Smooth muscle cell of the umbilical artery (primary cell): ENCODE results near the gene ZNF211. TPM values are rescaled to one million over a fixed set of nuclear protein-coding genes. Genes with fewer than 3 reads are reported as not detected.

Experiments used
- total RNA-seq: library from RNA; depleted of rRNA; stranded (reverse); fragments of >200 nt; gene quantifications from 2 replicates; pipeline ENCODE4 v1.2.3, GENCODE V29; 2014

The ZNF211 gene
- total RNA-seq, result 11.6 and 11.8 TPM in 2 replicates

DNA sequence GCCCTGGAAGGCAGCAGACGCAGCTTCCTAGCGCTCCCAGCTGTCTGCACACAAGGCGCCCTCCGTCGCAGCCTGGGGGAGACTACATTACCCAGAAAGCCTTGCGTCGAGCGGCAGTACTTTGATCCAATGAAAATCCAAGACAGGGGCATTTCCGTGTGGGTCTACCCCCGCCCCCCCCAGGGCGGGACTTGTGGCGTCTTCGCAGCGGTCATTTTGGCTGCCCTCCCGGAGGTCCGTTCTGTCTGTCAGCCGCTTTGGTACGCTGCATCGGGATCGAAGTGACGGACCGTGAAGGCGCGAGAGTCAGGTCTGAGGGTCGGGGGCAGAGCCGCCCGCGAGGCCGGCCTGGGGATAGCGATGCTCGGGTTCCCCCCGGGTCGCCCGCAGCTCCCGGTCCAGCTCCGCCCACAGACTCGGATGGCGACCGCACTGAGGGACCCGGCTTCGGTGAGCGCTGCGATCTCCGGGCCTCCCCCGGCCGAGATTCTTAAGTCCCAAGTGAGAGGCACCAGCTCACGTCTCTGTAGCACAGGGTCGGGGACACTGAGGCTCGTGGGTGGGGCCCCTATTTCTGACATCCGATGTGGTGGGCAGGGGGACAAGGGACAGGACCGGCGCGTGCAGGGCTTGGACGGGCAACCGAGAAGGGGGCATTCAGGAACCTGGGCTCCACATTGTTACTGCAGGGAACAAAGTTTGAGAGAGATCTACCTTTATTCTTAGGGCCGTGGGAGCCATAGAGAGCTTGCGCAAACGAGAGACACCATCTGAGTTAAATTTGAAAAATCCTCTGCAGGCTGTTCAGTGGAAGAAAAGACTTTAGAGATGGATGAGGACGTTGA lies at the start of gene ZNF211:
ZNF211 (plus strand) TSS at position 182 of the 845 bp plus-strand sequence; CDS start at position 361, 179 bp downstream.

DNA sequence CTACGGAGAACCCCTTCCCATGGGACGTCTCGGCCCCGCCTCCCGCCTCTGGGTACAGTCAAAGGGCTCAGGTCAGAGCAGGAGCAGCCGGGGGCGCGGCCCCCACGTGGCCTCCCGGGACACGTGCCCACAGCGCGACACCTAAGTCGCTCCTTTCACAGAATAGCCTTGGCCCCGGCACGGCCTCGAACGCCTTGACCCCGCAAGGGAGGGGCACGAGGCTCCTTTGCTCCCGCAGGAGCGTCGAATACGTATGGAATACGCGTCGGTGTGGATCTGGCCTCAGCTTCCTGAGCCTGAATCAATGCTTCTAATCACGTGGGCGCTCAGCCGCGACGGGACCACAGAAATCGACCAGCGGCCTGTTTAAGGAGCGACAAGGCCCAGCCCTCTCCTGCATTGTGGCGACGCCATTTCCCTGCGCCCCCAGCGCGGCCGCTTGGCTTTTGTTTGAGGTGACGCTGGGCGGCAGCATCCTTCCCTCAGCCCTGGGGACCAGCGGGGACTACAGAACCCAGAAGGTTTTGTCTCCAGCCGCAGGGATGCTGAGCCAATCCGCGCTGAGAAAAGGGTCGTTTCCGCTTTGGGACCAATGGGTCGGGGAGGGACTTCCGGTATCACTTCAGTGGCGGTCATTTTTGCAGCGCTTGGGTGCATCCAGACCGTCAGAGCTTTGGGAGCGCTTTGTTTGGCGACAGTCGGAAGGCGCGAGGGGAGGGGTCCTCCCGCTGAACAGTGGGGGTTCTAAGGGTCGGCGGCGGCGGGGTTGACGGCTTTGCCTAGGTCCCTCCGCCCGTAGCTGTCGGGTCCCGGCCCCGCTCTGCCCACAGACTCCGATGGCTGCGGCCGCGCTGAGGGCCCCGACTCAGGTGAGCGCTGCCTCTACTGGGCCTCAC lies 49.2 kb upstream of the ZNF211 start, which contains the start of gene ZIK1:
ZIK1 (plus strand) TSS at position 625 of the 896 bp plus-strand sequence; CDS start at position 837, 212 bp downstream.

DNA sequence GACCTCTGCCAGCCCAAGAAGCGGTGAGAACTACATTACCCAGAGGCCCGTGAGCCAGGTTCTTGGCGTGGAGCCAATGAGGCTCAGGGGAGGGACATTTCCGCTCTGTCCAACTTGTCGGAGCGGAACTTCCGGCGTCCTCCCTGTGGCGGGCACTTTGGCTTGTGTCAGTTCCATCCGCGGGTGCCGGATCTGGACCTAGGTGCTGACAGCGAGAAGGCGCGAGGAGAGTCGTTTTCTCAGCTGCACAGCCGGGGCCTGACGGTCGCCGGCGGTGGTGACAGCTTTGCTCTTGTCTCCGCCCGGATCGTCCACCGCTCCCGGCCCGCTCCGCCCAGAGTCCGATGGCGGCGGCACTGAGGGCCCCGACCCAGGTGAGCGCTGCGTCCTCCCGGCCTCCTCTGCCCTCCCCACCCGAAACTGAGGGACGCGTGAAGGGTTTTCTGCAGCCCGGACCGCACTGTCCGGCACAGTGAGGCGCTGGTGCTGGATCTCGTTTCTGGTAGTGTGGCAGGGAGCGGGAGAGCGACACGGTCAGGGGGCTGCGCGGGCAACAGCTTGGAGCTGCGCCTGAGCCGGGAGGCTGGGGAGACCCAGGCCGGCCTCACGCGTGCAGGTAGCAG lies 33.1 kb upstream of the ZNF211 start, which contains the start of gene ZNF530:
ZNF530 (plus strand) TSS at position 125 of the 623 bp plus-strand sequence. CDS start 4,461 bp downstream, outside the sequence.

DNA sequence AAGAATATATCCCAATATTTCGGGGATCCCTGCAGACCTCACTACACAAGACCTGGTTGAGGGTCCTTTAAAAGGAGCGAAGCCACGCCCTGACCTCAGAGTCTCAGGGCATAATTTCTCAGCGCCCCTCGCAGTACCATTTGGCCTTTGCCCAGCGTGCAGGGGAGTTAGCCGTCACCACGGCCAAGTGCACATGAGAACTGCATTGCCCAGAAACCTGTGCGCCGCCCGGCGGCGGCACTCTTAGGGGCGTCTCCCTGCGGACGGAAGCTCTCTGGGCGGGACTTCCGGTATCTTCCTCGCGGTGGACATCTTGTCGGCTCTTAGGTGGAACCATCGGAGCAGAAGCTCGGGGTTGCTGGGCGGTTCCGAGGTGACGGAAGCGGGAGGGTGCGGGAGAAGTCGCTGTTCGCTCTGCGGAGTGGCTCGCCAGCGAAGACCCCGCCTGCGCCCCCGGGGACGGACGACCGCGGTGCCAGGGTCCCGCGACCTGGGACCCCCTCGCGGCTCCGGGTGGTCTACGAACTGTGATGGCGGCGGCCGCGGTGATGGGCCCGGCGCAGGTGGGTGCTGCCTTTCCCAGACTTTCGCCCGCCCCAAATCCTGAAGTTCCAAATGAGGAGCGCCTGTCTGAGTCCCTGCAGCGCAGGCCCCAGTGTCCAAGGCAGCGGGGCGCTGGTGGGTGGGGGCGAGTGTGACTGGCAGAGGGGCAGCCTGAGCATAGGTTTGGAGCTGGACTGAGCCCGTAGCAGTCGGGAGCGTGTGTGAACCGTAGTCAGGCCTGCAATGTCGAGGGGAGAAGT lies 18.8 kb upstream of the ZNF211 start, which contains the start of gene ZNF134:
ZNF134 (plus strand) TSS at position 302 of the 803 bp plus-strand sequence. CDS start 5,227 bp downstream, outside the sequence.

DNA sequence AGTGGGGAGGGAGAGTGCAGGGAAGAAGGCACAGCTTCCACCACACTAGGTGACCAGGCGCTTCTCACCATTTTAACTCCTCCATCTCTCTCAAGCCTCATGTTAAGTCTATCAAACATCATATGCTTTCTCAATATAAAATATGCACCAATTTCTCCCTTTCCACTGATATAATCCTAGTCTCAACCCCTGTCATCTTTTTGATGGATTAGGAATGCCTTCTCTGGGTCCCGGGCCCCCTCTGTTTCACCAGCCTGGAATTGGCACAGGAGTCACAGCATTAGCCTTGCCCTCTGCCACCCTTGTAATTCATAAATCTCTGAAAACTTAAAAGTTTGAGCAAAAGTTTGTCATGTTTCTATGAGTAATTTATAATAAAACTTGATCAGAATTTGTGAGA lies 35.7 kb downstream of the ZNF211 start, which contains the start of gene ZSCAN4:
ZSCAN4 (plus strand) TSS at position 301 of the 400 bp plus-strand sequence. CDS start 7,211 bp downstream, outside the sequence.

Other genes with a start within 250 kb of the ZNF211 start
- 16.6 and 25.2 TPM in 2 replicates for gene ZNF548, start 243.3 kb upstream of the ZNF211 start, total RNA-seq
- gene ZNF17, start 222.0 kb upstream of the ZNF211 start, total RNA-seq, result 9.8 and 18.7 TPM in 2 replicates
- gene ZNF749, start 197.8 kb upstream of the ZNF211 start, total RNA-seq, result 9.2 and 10.6 TPM in 2 replicates
- gene VN1R1, start 176.0 kb upstream of the ZNF211 start, total RNA-seq, result 0.30 and 1.0 TPM in 2 replicates
- gene ZNF772, start 155.6 kb upstream of the ZNF211 start, total RNA-seq, result 15.7 and 17.4 TPM in 2 replicates
- gene ZNF419, start 145.4 kb upstream of the ZNF211 start, total RNA-seq, result 10.9 and 21.7 TPM in 2 replicates
- 25.4 and 28.5 TPM in 2 replicates for gene ZNF773, start 133.2 kb upstream of the ZNF211 start, total RNA-seq
- gene ZNF549, start 105.8 kb upstream of the ZNF211 start, total RNA-seq, result 5.3 and 6.2 TPM in 2 replicates
- 9.2 and 10.7 TPM in 2 replicates for gene ZNF550, start 73.3 kb upstream of the ZNF211 start, total RNA-seq
- 3.9 and 4.9 TPM in 2 replicates for gene ZNF416, start 54.3 kb upstream of the ZNF211 start, total RNA-seq
- 3.9 and 6.2 TPM in 2 replicates for gene ZIK1, start 49.0 kb upstream of the ZNF211 start, total RNA-seq
- 2.1 and 3.0 TPM in 2 replicates for gene ZNF530, start 33.3 kb upstream of the ZNF211 start, total RNA-seq
- gene ZNF134, start 18.9 kb upstream of the ZNF211 start, total RNA-seq, result 17.9 and 21.1 TPM in 2 replicates
- gene ZSCAN4, start 35.8 kb downstream of the ZNF211 start, total RNA-seq, result 0.37 TPM in 1 of 2 replicates, not detected in the other
- 3.6 and 5.3 TPM in 2 replicates for gene ZNF551, start 48.8 kb downstream of the ZNF211 start, total RNA-seq
- gene ZNF154, start 76.0 kb downstream of the ZNF211 start, total RNA-seq, result 4.2 and 4.9 TPM in 2 replicates
- gene ZNF671, start 94.5 kb downstream of the ZNF211 start, total RNA-seq, result 7.4 and 8.6 TPM in 2 replicates
- 10.4 and 12.1 TPM in 2 replicates for gene ZNF776, start 113.6 kb downstream of the ZNF211 start, total RNA-seq
- 17.4 and 21.4 TPM in 2 replicates for gene ZNF586, start 136.5 kb downstream of the ZNF211 start, total RNA-seq
- 6.1 and 11.9 TPM in 2 replicates for gene ZNF552, start 181.7 kb downstream of the ZNF211 start, total RNA-seq
- 26.7 and 31.7 TPM in 2 replicates for gene ZNF587B, start 197.1 kb downstream of the ZNF211 start, total RNA-seq
- 48.7 and 61.1 TPM in 2 replicates for gene ZNF587, start 216.7 kb downstream of the ZNF211 start, total RNA-seq